Endothelial cell (in vitro differentiated cells): ENCODE data around the gene CASP8AP2. TPM values are rescaled to one million over a fixed set of nuclear protein-coding genes. Genes with fewer than 3 reads are reported as not detected.

Experiments
- DNase-seq: peaks from one replicate; pipeline ENCODE4 v3.0.0; 2021; ENCODE audit warnings: low spot score
- H3K27ac Mint-ChIP-seq: one replicate; pipeline ENCODE4 v1.8.0; 2021; ENCODE audit warnings: mixed read lengths, inconsistent platforms; ENCODE audit not compliant: unreplicated experiment
- H3K27me3 Mint-ChIP-seq: one replicate; pipeline ENCODE4 v1.8.0; 2021; ENCODE audit warnings: mild to moderate bottlenecking, moderate library complexity, mixed read lengths, inconsistent platforms; ENCODE audit not compliant: unreplicated experiment
- H3K36me3 Mint-ChIP-seq: one replicate; pipeline ENCODE4 v1.8.0; 2021; ENCODE audit warnings: mild to moderate bottlenecking, low read depth, mixed read lengths, inconsistent platforms; ENCODE audit not compliant: unreplicated experiment
- H3K4me1 Mint-ChIP-seq: one replicate; pipeline ENCODE4 v1.8.0; 2021; ENCODE audit warnings: mild to moderate bottlenecking, mixed read lengths, inconsistent platforms; ENCODE audit not compliant: unreplicated experiment
- H3K4me3 Mint-ChIP-seq: one replicate; pipeline ENCODE4 v1.8.0; 2021; ENCODE audit warnings: mild to moderate bottlenecking, mixed read lengths, inconsistent platforms; ENCODE audit not compliant: unreplicated experiment
- H3K9me3 Mint-ChIP-seq: one replicate; pipeline ENCODE4 v1.8.0; 2021; ENCODE audit warnings: mixed read lengths, inconsistent platforms; ENCODE audit not compliant: unreplicated experiment
- CTCF ChIP-seq: fragments of 200-600 bp; sonication (generic); IDR thresholded peaks from one replicate; pipeline ENCODE4 v1.5.0; 2021; ENCODE audit warnings: antibody characterized with exemption; ENCODE audit not compliant: unreplicated experiment
- total RNA-seq: library from RNA; stranded (reverse); fragmentation: NEBNext Ultra II Directional; extraction: Animal tissue kit (Norgen Biotek cat#: 25700); gene quantifications from one replicate; pipeline ENCODE4 v1.2.1, GENCODE V29; 2021; ENCODE audit not compliant: unreplicated experiment

The CASP8AP2 gene
- total RNA-seq, 1 donor from 2014 or later = 19.2 TPM

- H3K27me3 Mint-ChIP-seq = peaks cover 2% of the 10 kb centered on the region
- no peak overlapping the region for H3K27ac Mint-ChIP-seq
- H3K4me1 Mint-ChIP-seq = no peaks in the 10 kb centered on the region
- TF ChIP-seq CTCF = no peak
- DNase-seq = no peak
- H3K9me3 Mint-ChIP-seq = no peaks in the 10 kb centered on the region
- H3K4me3 Mint-ChIP-seq = no peak overlapping the region
- H3K36me3 Mint-ChIP-seq = peaks cover 4% of the 10 kb centered on the region
These were observed 87.5 kb downstream of the CASP8AP2 start for GRCh38 chr6:89917216-89917615.

- Mint-ChIP-seq H3K4me3 (no peak overlapping the region), H3K36me3 (peaks cover 4% of the 10 kb centered on the region), H3K9me3 (no peaks in the 10 kb centered on the region), H3K4me1 (no peaks in the 10 kb centered on the region), H3K27ac (no peak overlapping the region), H3K27me3 (peaks cover 2% of the 10 kb centered on the region)
- TF ChIP-seq CTCF = no peak
- no peak for DNase-seq
These were observed 88.2 kb downstream of the CASP8AP2 start for GRCh38 chr6:89917801-89918366.

Other genes with a start within 250 kb of the CASP8AP2 start
- gene LYRM2, start 191.1 kb upstream of the CASP8AP2 start, total RNA-seq = 16.0 TPM
- gene MDN1, start 10.1 kb upstream of the CASP8AP2 start, total RNA-seq = 70.0 TPM
- gene GJA10, start 64.6 kb downstream of the CASP8AP2 start, total RNA-seq = not detected